DND-41 (cell line): ENCODE results near the gene CMSS1.

Experiments used
- ATAC-seq: fragments of 200-7000 bp; cut with Tn5 transposase; 3 replicates; pipeline ENCODE4 v1.9.1; 2021; ENCODE audit warnings: low read depth; ENCODE audit not compliant: insufficient read depth
- DNase-seq: peaks from one replicate; pipeline ENCODE4 v3.0.0-alpha.2; 2020
- H2AFZ ChIP-seq: 2 replicates; pipeline ENCODE4 v1.6.0; 2012; ENCODE audit warnings: low read depth, low read length
- H3K27ac ChIP-seq: 2 replicates; pipeline ENCODE4 v1.5.1; 2012; ENCODE audit warnings: low read length, inconsistent platforms
- H3K27me3 ChIP-seq: fragments of 200-600 bp; sonication (generic); 2 replicates; pipeline ENCODE4 v1.6.0; 2012; ENCODE audit warnings: low read length, mild to moderate bottlenecking, inconsistent platforms; ENCODE audit not compliant: insufficient read depth, poor library complexity
- H3K36me3 ChIP-seq: 2 replicates; pipeline ENCODE4 v1.5.1; 2012; ENCODE audit warnings: low read length, inconsistent platforms; ENCODE audit not compliant: insufficient read depth
- H3K4me1 ChIP-seq: 2 replicates; pipeline ENCODE4 v1.5.1; 2012; ENCODE audit warnings: mild to moderate bottlenecking, low read length; ENCODE audit not compliant: insufficient read depth
- H3K4me2 ChIP-seq: 2 replicates; pipeline ENCODE4 v1.6.0; 2012; ENCODE audit warnings: mild to moderate bottlenecking, moderate library complexity, low read length, inconsistent platforms; ENCODE audit not compliant: insufficient read depth
- H3K4me3 ChIP-seq, 2 experiments: fragments of 200-600 bp in 1 of 2; shearing (Covaris generic) in 1 of 2; 2 replicates each; pipeline ENCODE4 v1.5.1; 2012 to 2016; ENCODE audit warnings: inconsistent platforms in 2 of 2, low read length in 2 of 2, mild to moderate bottlenecking in 2 of 2, low read depth in 1 of 2, moderate library complexity in 1 of 2
- H3K79me2 ChIP-seq: 2 replicates; pipeline ENCODE4 v1.6.0; 2012; ENCODE audit warnings: low read length, inconsistent platforms; ENCODE audit not compliant: insufficient read depth
- H3K9ac ChIP-seq: 2 replicates; pipeline ENCODE4 v1.6.0; 2012; ENCODE audit warnings: low read depth, mild to moderate bottlenecking, inconsistent platforms, low read length, moderate library complexity
- H3K9me3 ChIP-seq: 2 replicates; pipeline ENCODE4 v1.5.1; 2012; ENCODE audit warnings: low read length, moderate library complexity, mild to moderate bottlenecking, inconsistent platforms; ENCODE audit not compliant: insufficient read depth, severe bottlenecking
- H4K20me1 ChIP-seq: 2 replicates; pipeline ENCODE4 v1.6.0; 2012; ENCODE audit warnings: low read length; ENCODE audit not compliant: insufficient read depth
- EZH2 ChIP-seq: IDR thresholded peaks from 3 replicates; pipeline ENCODE4 v1.6.1; 2012; ENCODE audit warnings: borderline replicate concordance, low read depth, mild to moderate bottlenecking, moderate library complexity, low read length, inconsistent platforms; ENCODE audit not compliant: severe bottlenecking
- TF ChIP-seq, protein P1 (sequence below): IDR thresholded peaks from 2 replicates; pipeline ENCODE4 v1.5.1; 2012; ENCODE audit warnings: borderline replicate concordance, low read length, moderate library complexity, mild to moderate bottlenecking; ENCODE audit not compliant: poor library complexity, severe bottlenecking; ENCODE audit errors: extremely low read depth

The CMSS1 gene

DNA sequence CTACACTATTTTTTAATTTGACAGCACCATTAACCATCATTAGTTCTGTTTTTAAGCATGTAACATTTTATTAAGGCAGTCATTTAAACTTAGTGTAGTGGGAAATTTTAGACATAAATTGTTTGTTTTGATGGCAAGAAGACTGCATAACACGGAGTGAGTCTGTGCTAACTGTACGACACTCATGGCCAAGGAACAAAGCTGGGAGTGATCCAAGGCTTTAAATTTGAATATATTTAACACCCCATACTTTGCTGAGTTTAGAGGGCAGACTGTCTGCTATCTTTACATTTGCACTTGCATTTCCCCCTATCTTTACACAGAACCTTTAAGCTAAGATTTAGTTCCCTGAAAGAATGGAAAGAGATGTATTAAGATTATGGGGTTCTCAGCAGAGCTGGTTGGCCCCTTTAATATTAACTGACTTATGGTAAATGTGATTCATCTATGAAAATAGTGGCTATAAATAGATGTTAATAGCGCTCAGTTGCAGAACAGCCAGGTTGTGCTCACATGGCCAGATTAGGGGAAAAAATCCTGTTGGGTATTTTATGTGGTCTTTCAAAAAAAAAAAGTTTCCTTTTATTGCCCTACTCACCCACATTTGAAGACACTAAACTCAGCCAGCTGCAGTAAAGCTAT lies 120.7 kb downstream of the CMSS1 start:
- H3K36me3 ChIP-seq: no peaks in the 10 kb centered on the region
- H3K79me2 ChIP-seq: no peaks in the 10 kb centered on the region
- no peak overlapping the region for H3K27ac ChIP-seq
- H3K4me1 ChIP-seq: no peaks in the 10 kb centered on the region
- H3K4me3 ChIP-seq: no peak overlapping the region
- no peak for ATAC-seq
- no peak for TF ChIP-seq EZH2
- TF ChIP-seq, protein P1, sequence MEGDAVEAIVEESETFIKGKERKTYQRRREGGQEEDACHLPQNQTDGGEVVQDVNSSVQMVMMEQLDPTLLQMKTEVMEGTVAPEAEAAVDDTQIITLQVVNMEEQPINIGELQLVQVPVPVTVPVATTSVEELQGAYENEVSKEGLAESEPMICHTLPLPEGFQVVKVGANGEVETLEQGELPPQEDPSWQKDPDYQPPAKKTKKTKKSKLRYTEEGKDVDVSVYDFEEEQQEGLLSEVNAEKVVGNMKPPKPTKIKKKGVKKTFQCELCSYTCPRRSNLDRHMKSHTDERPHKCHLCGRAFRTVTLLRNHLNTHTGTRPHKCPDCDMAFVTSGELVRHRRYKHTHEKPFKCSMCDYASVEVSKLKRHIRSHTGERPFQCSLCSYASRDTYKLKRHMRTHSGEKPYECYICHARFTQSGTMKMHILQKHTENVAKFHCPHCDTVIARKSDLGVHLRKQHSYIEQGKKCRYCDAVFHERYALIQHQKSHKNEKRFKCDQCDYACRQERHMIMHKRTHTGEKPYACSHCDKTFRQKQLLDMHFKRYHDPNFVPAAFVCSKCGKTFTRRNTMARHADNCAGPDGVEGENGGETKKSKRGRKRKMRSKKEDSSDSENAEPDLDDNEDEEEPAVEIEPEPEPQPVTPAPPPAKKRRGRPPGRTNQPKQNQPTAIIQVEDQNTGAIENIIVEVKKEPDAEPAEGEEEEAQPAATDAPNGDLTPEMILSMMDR: no peak
- no peaks in the 10 kb centered on the region for H3K27me3 ChIP-seq
- H3K9me3 ChIP-seq: no peaks in the 10 kb centered on the region
- H3K9ac ChIP-seq: no peak overlapping the region
- DNase-seq: no peak
- H4K20me1 ChIP-seq: no peaks in the 10 kb centered on the region
- no peak overlapping the region for H3K4me2 ChIP-seq
- H2AFZ ChIP-seq: no peak overlapping the region

DNA sequence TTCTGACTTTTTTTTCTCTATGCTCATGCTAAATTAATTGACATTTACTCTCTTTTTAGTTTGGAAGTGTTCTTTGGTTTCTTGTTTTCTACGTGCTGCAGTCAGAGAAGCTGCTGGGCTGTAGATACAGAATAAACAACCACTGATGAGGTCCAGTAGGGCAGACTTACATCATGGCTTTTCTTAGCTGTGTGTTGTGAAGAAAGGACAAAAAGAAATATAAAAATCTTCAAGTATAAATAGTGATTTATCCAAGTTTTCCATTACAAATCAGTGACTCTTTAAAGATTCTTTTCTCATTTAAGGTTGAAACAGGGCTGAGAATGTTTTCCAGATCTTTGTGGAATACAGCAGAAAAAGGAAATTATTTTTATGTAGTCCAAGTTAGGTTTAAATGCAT lies 122.2 kb downstream of the CMSS1 start:
- TF ChIP-seq EZH2: no peak
- TF ChIP-seq, protein P1: no peak

DNA sequence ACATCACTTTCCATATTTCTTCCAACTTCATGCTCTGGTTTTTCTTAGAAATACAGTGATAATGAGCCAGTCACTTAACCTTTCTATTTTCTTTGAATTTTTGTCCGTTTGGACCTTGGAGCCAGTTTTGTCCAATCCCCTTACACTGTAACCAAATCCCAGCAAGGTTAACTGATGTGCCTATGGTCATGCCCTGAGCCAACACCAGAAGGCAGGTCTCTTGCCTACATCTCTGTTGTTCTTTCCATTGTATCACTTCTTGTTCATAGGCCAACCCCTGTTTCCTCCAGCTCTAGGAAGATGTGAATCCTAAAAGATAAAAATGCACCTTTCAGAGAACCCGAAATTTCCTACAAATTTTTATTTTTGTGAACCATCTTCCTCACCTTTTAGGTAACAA lies 122.7 kb downstream of the CMSS1 start:
- H3K27me3 ChIP-seq: no peaks in the 10 kb centered on the region

More for the DNA sequence above, 122.2 kb downstream of the CMSS1 start:
- Histone ChIP-seq H3K4me3 (no peak overlapping the region), H3K9me3 (no peaks in the 10 kb centered on the region), H3K36me3 (no peaks in the 10 kb centered on the region), H3K79me2 (no peaks in the 10 kb centered on the region), H3K27ac (no peak overlapping the region), H3K4me1 (no peaks in the 10 kb centered on the region), H2AFZ (no peak overlapping the region), H3K9ac (no peak overlapping the region), H4K20me1 (no peaks in the 10 kb centered on the region; the same call in 1 of the 2 replicates), H3K27me3 (no peaks in the 10 kb centered on the region), H3K4me2 (no peak overlapping the region)
- DNase-seq (no peak), ATAC-seq (no peak)

More for the DNA sequence above, 122.7 kb downstream of the CMSS1 start:
- H3K4me1 ChIP-seq: no peaks in the 10 kb centered on the region
- no peak overlapping the region for H2AFZ ChIP-seq
- no peak overlapping the region for H3K9ac ChIP-seq
- no peak overlapping the region for H3K27ac ChIP-seq
- H3K4me2 ChIP-seq: no peak overlapping the region
- H3K4me3 ChIP-seq: no peak overlapping the region
- H3K79me2 ChIP-seq: no peaks in the 10 kb centered on the region
- ATAC-seq (no peak), DNase-seq (no peak)
- no peaks in the 10 kb centered on the region for H3K36me3 ChIP-seq
- TF ChIP-seq, protein P1: no peak
- TF ChIP-seq EZH2: no peak
- H4K20me1 ChIP-seq: peaks cover 3% of the 10 kb centered on the region; the same call in 1 of the 2 replicates
- H3K9me3 ChIP-seq: no peaks in the 10 kb centered on the region
